H1 (cell line): Measurements from ENCODE around the gene ARHGEF7. TPM values are rescaled to one million over a fixed set of nuclear protein-coding genes. Genes with fewer than 3 reads are reported as not detected.

Experiments
- CHD1 ChIP-seq: IDR thresholded peaks from 2 replicates; pipeline ENCODE4 v1.6.1; 2012; ENCODE audit warnings: low read depth, low read length, improper control_type of control experiment
- GABPA ChIP-seq: IDR thresholded peaks from 2 replicates; pipeline ENCODE4 v1.6.1; 2011; ENCODE audit warnings: mild to moderate bottlenecking, low read length, moderate library complexity, borderline replicate concordance; ENCODE audit not compliant: insufficient read depth
- polyA plus RNA-seq, 7 experiments: library from polyadenylated mRNA; depleted of rRNA in 3 of 7; stranded (reverse) in 5 of 7; unstranded in 2 of 7; fragments of >200 nt in 5 of 7; fragments of 200-250 nt in 2 of 7; gene quantifications; 1 replicate in 5 of 7; 2 replicates in 1 of 7; 4 replicates in 1 of 7; pipeline versions ENCODE4 v1.2.1 to v1.2.3, GENCODE V29; 2011 to 2013; ENCODE audit warnings: missing spikeins in 2 of 7, mixed read lengths in 2 of 7
- total RNA-seq: library from RNA; stranded (reverse); fragmentation: NEBNext Ultra II Directional; extraction: Animal tissue kit (Norgen Biotek cat#: 25700); gene quantifications from 2 replicates; pipeline ENCODE4 v1.2.1, GENCODE V29; 2021
- TF ChIP-seq, protein P1 (sequence below): fragments of 300-600 bp; sonication (generic); IDR thresholded peaks from 2 replicates; pipeline ENCODE4 v1.7.1; 2012; ENCODE audit warnings: low read length, moderate library complexity, mild to moderate bottlenecking, inconsistent platforms; ENCODE audit not compliant: insufficient replicate concordance

Gene ARHGEF7
- total and polyA plus RNA-seq, 2 of the 8 experiments (the other 6 are each of a cell fraction or from before 2014, with no cell fraction given): 26.2 to 56.5 TPM

DNA sequence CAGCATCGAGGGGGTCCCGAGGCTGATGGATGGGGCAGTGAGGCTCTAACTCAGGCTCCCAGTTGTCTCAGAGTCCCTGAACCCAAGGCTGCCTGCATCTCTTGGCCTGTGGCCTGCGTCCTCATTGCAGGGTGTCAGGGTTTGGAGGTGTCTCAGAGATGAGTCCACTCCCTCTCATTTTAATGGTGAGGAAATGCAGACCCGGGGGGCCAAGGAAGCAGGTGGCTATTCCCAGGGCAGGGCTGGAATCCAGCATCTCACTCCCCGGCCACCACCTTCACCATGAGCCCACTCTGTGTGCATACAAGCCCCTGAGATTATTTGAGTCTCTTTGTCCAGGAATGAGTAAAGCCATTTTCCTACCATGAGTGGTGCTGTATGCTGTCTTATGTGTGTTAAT, 226.8 kb downstream of the ARHGEF7 start (continued):
- TF ChIP-seq, protein P1, sequence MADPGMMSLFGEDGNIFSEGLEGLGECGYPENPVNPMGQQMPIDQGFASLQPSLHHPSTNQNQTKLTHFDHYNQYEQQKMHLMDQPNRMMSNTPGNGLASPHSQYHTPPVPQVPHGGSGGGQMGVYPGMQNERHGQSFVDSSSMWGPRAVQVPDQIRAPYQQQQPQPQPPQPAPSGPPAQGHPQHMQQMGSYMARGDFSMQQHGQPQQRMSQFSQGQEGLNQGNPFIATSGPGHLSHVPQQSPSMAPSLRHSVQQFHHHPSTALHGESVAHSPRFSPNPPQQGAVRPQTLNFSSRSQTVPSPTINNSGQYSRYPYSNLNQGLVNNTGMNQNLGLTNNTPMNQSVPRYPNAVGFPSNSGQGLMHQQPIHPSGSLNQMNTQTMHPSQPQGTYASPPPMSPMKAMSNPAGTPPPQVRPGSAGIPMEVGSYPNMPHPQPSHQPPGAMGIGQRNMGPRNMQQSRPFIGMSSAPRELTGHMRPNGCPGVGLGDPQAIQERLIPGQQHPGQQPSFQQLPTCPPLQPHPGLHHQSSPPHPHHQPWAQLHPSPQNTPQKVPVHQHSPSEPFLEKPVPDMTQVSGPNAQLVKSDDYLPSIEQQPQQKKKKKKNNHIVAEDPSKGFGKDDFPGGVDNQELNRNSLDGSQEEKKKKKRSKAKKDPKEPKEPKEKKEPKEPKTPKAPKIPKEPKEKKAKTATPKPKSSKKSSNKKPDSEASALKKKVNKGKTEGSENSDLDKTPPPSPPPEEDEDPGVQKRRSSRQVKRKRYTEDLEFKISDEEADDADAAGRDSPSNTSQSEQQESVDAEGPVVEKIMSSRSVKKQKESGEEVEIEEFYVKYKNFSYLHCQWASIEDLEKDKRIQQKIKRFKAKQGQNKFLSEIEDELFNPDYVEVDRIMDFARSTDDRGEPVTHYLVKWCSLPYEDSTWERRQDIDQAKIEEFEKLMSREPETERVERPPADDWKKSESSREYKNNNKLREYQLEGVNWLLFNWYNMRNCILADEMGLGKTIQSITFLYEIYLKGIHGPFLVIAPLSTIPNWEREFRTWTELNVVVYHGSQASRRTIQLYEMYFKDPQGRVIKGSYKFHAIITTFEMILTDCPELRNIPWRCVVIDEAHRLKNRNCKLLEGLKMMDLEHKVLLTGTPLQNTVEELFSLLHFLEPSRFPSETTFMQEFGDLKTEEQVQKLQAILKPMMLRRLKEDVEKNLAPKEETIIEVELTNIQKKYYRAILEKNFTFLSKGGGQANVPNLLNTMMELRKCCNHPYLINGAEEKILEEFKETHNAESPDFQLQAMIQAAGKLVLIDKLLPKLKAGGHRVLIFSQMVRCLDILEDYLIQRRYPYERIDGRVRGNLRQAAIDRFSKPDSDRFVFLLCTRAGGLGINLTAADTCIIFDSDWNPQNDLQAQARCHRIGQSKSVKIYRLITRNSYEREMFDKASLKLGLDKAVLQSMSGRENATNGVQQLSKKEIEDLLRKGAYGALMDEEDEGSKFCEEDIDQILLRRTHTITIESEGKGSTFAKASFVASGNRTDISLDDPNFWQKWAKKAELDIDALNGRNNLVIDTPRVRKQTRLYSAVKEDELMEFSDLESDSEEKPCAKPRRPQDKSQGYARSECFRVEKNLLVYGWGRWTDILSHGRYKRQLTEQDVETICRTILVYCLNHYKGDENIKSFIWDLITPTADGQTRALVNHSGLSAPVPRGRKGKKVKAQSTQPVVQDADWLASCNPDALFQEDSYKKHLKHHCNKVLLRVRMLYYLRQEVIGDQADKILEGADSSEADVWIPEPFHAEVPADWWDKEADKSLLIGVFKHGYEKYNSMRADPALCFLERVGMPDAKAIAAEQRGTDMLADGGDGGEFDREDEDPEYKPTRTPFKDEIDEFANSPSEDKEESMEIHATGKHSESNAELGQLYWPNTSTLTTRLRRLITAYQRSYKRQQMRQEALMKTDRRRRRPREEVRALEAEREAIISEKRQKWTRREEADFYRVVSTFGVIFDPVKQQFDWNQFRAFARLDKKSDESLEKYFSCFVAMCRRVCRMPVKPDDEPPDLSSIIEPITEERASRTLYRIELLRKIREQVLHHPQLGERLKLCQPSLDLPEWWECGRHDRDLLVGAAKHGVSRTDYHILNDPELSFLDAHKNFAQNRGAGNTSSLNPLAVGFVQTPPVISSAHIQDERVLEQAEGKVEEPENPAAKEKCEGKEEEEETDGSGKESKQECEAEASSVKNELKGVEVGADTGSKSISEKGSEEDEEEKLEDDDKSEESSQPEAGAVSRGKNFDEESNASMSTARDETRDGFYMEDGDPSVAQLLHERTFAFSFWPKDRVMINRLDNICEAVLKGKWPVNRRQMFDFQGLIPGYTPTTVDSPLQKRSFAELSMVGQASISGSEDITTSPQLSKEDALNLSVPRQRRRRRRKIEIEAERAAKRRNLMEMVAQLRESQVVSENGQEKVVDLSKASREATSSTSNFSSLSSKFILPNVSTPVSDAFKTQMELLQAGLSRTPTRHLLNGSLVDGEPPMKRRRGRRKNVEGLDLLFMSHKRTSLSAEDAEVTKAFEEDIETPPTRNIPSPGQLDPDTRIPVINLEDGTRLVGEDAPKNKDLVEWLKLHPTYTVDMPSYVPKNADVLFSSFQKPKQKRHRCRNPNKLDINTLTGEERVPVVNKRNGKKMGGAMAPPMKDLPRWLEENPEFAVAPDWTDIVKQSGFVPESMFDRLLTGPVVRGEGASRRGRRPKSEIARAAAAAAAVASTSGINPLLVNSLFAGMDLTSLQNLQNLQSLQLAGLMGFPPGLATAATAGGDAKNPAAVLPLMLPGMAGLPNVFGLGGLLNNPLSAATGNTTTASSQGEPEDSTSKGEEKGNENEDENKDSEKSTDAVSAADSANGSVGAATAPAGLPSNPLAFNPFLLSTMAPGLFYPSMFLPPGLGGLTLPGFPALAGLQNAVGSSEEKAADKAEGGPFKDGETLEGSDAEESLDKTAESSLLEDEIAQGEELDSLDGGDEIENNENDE: no peak
- TF ChIP-seq GABPA (no peak), CHD1 (no peak)
